ENCODE results near the gene C2CD2. TPM values are rescaled to one million over a fixed set of nuclear protein-coding genes. Genes with fewer than 3 reads are reported as not detected.

The C2CD2 gene
- total RNA-seq, 1 donor from 2014 or later = 6.7 TPM

- intact Hi-C loops (cut with micrococcal nuclease) = no loop called here
- peaks cover 40% of the 10 kb centered on the region for H3K36me3 Mint-ChIP-seq (ENCODE audit: low read depth)
- no peak overlapping the region for H3K4me3 Mint-ChIP-seq
- H3K27me3 Mint-ChIP-seq = no peaks in the 10 kb centered on the region
- POLR2A ChIA-PET = no interaction called here
- no peak overlapping the region for H3K27ac Mint-ChIP-seq
- no peaks in the 10 kb centered on the region for H3K4me1 Mint-ChIP-seq
- CTCF ChIA-PET = interaction anchor here (1.0 kb wide), 1 partner anchor 128 kb away, joined by 6 read pairs; no protein-coding TSS in a partner anchor
- no peak for TF ChIP-seq CTCF (IDR thresholded peaks at IDR 0.05)
- ATAC-seq (ENCODE audit: low read depth) (no peak), DNase-seq (no peak)
- no peaks in the 10 kb centered on the region for H3K9me3 Mint-ChIP-seq
Measured at GRCh38 chr21:41989698-41990097, 35.9 kb upstream of the C2CD2 start.

- CTCF ChIA-PET = no interaction called here
- intact Hi-C loops (cut with micrococcal nuclease) = no loop called here
- POLR2A ChIA-PET = no interaction called here
- peaks cover 10% of the 10 kb centered on the region for H3K9me3 Mint-ChIP-seq
- DNase-seq (no peak), ATAC-seq (ENCODE audit: low read depth) (no peak)
- H3K27ac Mint-ChIP-seq = no peak overlapping the region
- H3K4me3 Mint-ChIP-seq = no peak overlapping the region
- H3K27me3 Mint-ChIP-seq = no peaks in the 10 kb centered on the region
- H3K4me1 Mint-ChIP-seq = no peaks in the 10 kb centered on the region
- peaks cover 20% of the 10 kb centered on the region for H3K36me3 Mint-ChIP-seq (ENCODE audit: low read depth)
- no peak for TF ChIP-seq CTCF (IDR thresholded peaks at IDR 0.05)
Measured at GRCh38 chr21:41987310-41987709, 33.5 kb upstream of the C2CD2 start.

GRCh38 chr21:41985662-41986416 lies 32.0 kb upstream of the C2CD2 start:
- Mint-ChIP-seq H3K4me3 (no peak overlapping the region), H3K27ac (no peak overlapping the region), H3K27me3 (no peaks in the 10 kb centered on the region), H3K4me1 (no peaks in the 10 kb centered on the region), H3K36me3 (ENCODE audit: low read depth) (peaks cover 5% of the 10 kb centered on the region), H3K9me3 (peaks cover 11% of the 10 kb centered on the region)
- DNase-seq (no peak), ATAC-seq (ENCODE audit: low read depth) (no peak)
- POLR2A ChIA-PET = no interaction called here
- TF ChIP-seq CTCF (IDR thresholded peaks at IDR 0.05) = no peak
- CTCF ChIA-PET = no interaction called here
- intact Hi-C loops (cut with micrococcal nuclease) = no loop called here

GRCh38 chr21:41983229-41983628 lies 29.4 kb upstream of the C2CD2 start:
- Mint-ChIP-seq H3K4me1 (no peaks in the 10 kb centered on the region), H3K27ac (no peak overlapping the region), H3K4me3 (no peak overlapping the region), H3K36me3 (ENCODE audit: low read depth) (no peaks in the 10 kb centered on the region), H3K9me3 (peaks cover 19% of the 10 kb centered on the region), H3K27me3 (peaks cover 3% of the 10 kb centered on the region)
- CTCF ChIA-PET = interaction anchor here (2.1 kb wide), 1 partner anchor 125 kb away, joined by 6 read pairs; no protein-coding TSS in a partner anchor
- DNase-seq (no peak), ATAC-seq (ENCODE audit: low read depth) (no peak)
- TF ChIP-seq CTCF (IDR thresholded peaks at IDR 0.05) = no peak
- POLR2A ChIA-PET = no interaction called here
- intact Hi-C loops (cut with micrococcal nuclease) = no loop called here

GRCh38 chr21:41980561-41980960 lies 26.7 kb upstream of the C2CD2 start:
- ATAC-seq (ENCODE audit: low read depth) = no peak
- CTCF ChIA-PET = interaction anchor here (1.1 kb wide), 1 partner anchor 137 kb away, joined by 4 read pairs; no protein-coding TSS in a partner anchor
- POLR2A ChIA-PET = no interaction called here
- Mint-ChIP-seq H3K9me3 (peaks cover 19% of the 10 kb centered on the region), H3K27me3 (peaks cover 3% of the 10 kb centered on the region), H3K36me3 (ENCODE audit: low read depth) (no peaks in the 10 kb centered on the region), H3K27ac (no peak overlapping the region), H3K4me3 (no peak overlapping the region), H3K4me1 (no peaks in the 10 kb centered on the region)
- intact Hi-C loops (cut with micrococcal nuclease) = no loop called here
- TF ChIP-seq CTCF (IDR thresholded peaks at IDR 0.05) = no peak
- no peak for DNase-seq
